Measurements from ENCODE around the gene USP10.

USP10 gene

GRCh38 chr16:84699712-84700445 lies at the start of gene USP10:
USP10 (plus strand) TSS chr16:84700000; CDS start chr16:84700091, 91 bp downstream.
- H3K9me3 ChIP-seq (ENCODE audit: insufficient read depth, low read depth, low read length): no peaks in the 10 kb centered on the region
- TF ChIP-seq EZH2phosphoT487 (IDR thresholded peaks at IDR 0.05; ENCODE audit: borderline replicate concordance) (no peak), CTCF (conservative IDR thresholded peaks at IDR 0.05; ENCODE audit: low read length) (no peak)
- H3K36me3 ChIP-seq (ENCODE audit: insufficient read depth, low read length): no peaks in the 10 kb centered on the region
- H3K79me2 ChIP-seq (ENCODE audit: insufficient read depth, low read length): peaks cover 56% of the 10 kb centered on the region
- peak within 1 kb of the TSS; percentile 93 for H2AFZ ChIP-seq (ENCODE audit: low read length)
- no peaks in the 10 kb centered on the region for H3F3A ChIP-seq (ENCODE audit: low read depth)
- peak within 1 kb of the TSS; percentile 96 for H3K4me3 ChIP-seq (ENCODE audit: low read length, poor library complexity, severe bottlenecking)
- H3K27me3 ChIP-seq (ENCODE audit: insufficient read depth, low read length, poor library complexity, severe bottlenecking): no peaks in the 10 kb centered on the region
- H3K9me2 ChIP-seq (replicated peaks; ENCODE audit: low read depth, low read length): no peaks in the 10 kb centered on the region
- H3K4me1 ChIP-seq (ENCODE audit: insufficient read depth, low read length, poor library complexity, severe bottlenecking): peaks cover 42% of the 10 kb centered on the region
- peak within 1 kb of the TSS; percentile 88 for H3K4me2 ChIP-seq (ENCODE audit: low read depth, low read length, poor library complexity, severe bottlenecking)
- peaks cover 45% of the 10 kb centered on the region for H4K20me1 ChIP-seq (ENCODE audit: insufficient read depth, low read length, poor library complexity, severe bottlenecking)
- H3K9ac ChIP-seq (ENCODE audit: low read depth, low read length, poor library complexity, severe bottlenecking): peak within 1 kb of the TSS; percentile 86

- no peaks in the 10 kb centered on the region for H3K27me3 ChIP-seq (ENCODE audit: insufficient read depth, low read length, poor library complexity, severe bottlenecking)
- H3K9me2 ChIP-seq (replicated peaks; ENCODE audit: low read depth, low read length): no peaks in the 10 kb centered on the region
- no peak overlapping the region for H3K9ac ChIP-seq (ENCODE audit: low read depth, low read length, poor library complexity, severe bottlenecking)
- H3K4me3 ChIP-seq (ENCODE audit: low read length, poor library complexity, severe bottlenecking): no peak overlapping the region
- TF ChIP-seq EZH2phosphoT487 (IDR thresholded peaks at IDR 0.05; ENCODE audit: borderline replicate concordance) (no peak), CTCF (conservative IDR thresholded peaks at IDR 0.05; ENCODE audit: low read length) (no peak)
- H3K9me3 ChIP-seq (ENCODE audit: insufficient read depth, low read depth, low read length): no peaks in the 10 kb centered on the region
- H2AFZ ChIP-seq (ENCODE audit: low read length): no peak overlapping the region
- no peaks in the 10 kb centered on the region for H4K20me1 ChIP-seq (ENCODE audit: insufficient read depth, low read length, poor library complexity, severe bottlenecking)
- H3F3A ChIP-seq (ENCODE audit: low read depth): 0 out of 2 replicates have a peak, but pooled peaks cover 3% of the 10 kb centered on the region
- H3K79me2 ChIP-seq (ENCODE audit: insufficient read depth, low read length): peaks cover 18% of the 10 kb centered on the region
- no peaks in the 10 kb centered on the region for H3K36me3 ChIP-seq (ENCODE audit: insufficient read depth, low read length)
- H3K4me1 ChIP-seq (ENCODE audit: insufficient read depth, low read length, poor library complexity, severe bottlenecking): peaks cover 19% of the 10 kb centered on the region
- H3K4me2 ChIP-seq (ENCODE audit: low read depth, low read length, poor library complexity, severe bottlenecking): peak overlapping the region; percentile 95
Measured at GRCh38 chr16:84650062-84650991, 49.5 kb upstream of the USP10 start.

GRCh38 chr16:84652566-84652965 lies 47.2 kb upstream of the USP10 start:
- no peak overlapping the region for H3K4me3 ChIP-seq (ENCODE audit: low read length, poor library complexity, severe bottlenecking)

More at GRCh38 chr16:84652566-84652965, 47.2 kb upstream of the USP10 start:
- Histone ChIP-seq H3K79me2 (ENCODE audit: insufficient read depth, low read length) (peaks cover 21% of the 10 kb centered on the region), H3K4me1 (ENCODE audit: insufficient read depth, low read length, poor library complexity, severe bottlenecking) (peaks cover 29% of the 10 kb centered on the region), H3K9me2 (replicated peaks; ENCODE audit: low read depth, low read length) (no peaks in the 10 kb centered on the region), H3K9ac (ENCODE audit: low read depth, low read length, poor library complexity, severe bottlenecking) (no peak overlapping the region), H4K20me1 (ENCODE audit: insufficient read depth, low read length, poor library complexity, severe bottlenecking) (no peaks in the 10 kb centered on the region), H3F3A (ENCODE audit: low read depth) (0 out of 2 replicates have a peak, but pooled peaks cover 3% of the 10 kb centered on the region), H3K4me2 (ENCODE audit: low read depth, low read length, poor library complexity, severe bottlenecking) (peak overlapping the region; percentile 15), H3K9me3 (ENCODE audit: insufficient read depth, low read depth, low read length) (no peaks in the 10 kb centered on the region), H3K36me3 (ENCODE audit: insufficient read depth, low read length) (peaks cover 9% of the 10 kb centered on the region; the same call in 1 of the 2 replicates), H2AFZ (ENCODE audit: low read length) (no peak overlapping the region), H3K27me3 (ENCODE audit: insufficient read depth, low read length, poor library complexity, severe bottlenecking) (no peaks in the 10 kb centered on the region)
- TF ChIP-seq EZH2phosphoT487 (IDR thresholded peaks at IDR 0.05; ENCODE audit: borderline replicate concordance) (no peak), CTCF (conservative IDR thresholded peaks at IDR 0.05; ENCODE audit: low read length) (no peak)

All from Loucy (cell line).